ENCODE measurements around the gene OR52N1.

Gene OR52N1

GRCh38 chr11:5791165-5791564 lies at the start of gene OR52N1:
TSS of gene OR52N1 (minus strand) at chr11:5791265. CDS start at chr11:5788816, 2,449 bp downstream.
- DNase-seq = no peak

- no peak for DNase-seq
Measured at GRCh38 chr11:5837695-5838094, 46.6 kb upstream of the OR52N1 start.

GRCh38 chr11:5833446-5833845 lies 42.4 kb upstream of the OR52N1 start:
- DNase-seq = no peak

- DNase-seq = no peak
Measured at GRCh38 chr11:5831196-5831829, 40.2 kb upstream of the OR52N1 start.

GRCh38 chr11:5818245-5818886 lies 27.3 kb upstream of the OR52N1 start:
- DNase-seq = no peak

GRCh38 chr11:5815534-5815933 lies 24.5 kb upstream of the OR52N1 start:
- no peak for DNase-seq

GRCh38 chr11:5809905-5810795 lies 19.1 kb upstream of the OR52N1 start:
- no peak for DNase-seq

- no peak for DNase-seq
Measured at GRCh38 chr11:5809122-5809519, 18.1 kb upstream of the OR52N1 start.

- peak; percentile 65 for DNase-seq
Measured at GRCh38 chr11:5808500-5809121, 17.5 kb upstream of the OR52N1 start, which contains the start of gene OR52N2. TSS of gene OR52N2 (plus strand) at chr11:5808924. CDS start at chr11:5820336, 11,412 bp downstream.

- no peak for DNase-seq
Measured at GRCh38 chr11:5807580-5807979, 16.5 kb upstream of the OR52N1 start.

- DNase-seq = no peak
Measured at GRCh38 chr11:5803982-5804381, 12.9 kb upstream of the OR52N1 start.

GRCh38 chr11:5796541-5796940 lies 5.5 kb upstream of the OR52N1 start:
- no peak for DNase-seq

- no peak for DNase-seq
Measured at GRCh38 chr11:5783255-5783654, 7.8 kb downstream of the OR52N1 start, which contains the start of gene OR52N5. TSS of gene OR52N5 (minus strand) at chr11:5783355. CDS start at chr11:5778634, 4,721 bp downstream.

- DNase-seq = no peak
Measured at GRCh38 chr11:5767056-5767455, 24.0 kb downstream of the OR52N1 start.

GRCh38 chr11:5753943-5754342 lies 37.1 kb downstream of the OR52N1 start, which contains the start of gene OR52N4:
TSS of gene OR52N4 (plus strand) at chr11:5754243. CDS start at chr11:5754741, 498 bp downstream.
- DNase-seq = no peak

GRCh38 chr11:5749836-5750235 lies 41.2 kb downstream of the OR52N1 start:
- no peak for DNase-seq

- DNase-seq = no peak
Measured at GRCh38 chr11:5746614-5747013, 44.5 kb downstream of the OR52N1 start.

- DNase-seq = no peak
Measured at GRCh38 chr11:5738431-5738830, 52.6 kb downstream of the OR52N1 start.

- DNase-seq = no peak
Measured at GRCh38 chr11:5737670-5738392, 53.2 kb downstream of the OR52N1 start.

- no peak for DNase-seq
Measured at GRCh38 chr11:5737091-5737490, 54.0 kb downstream of the OR52N1 start.

Data from activated CD4-positive, CD25-positive, alpha-beta regulatory T cell treated with anti-CD3 and anti-CD28 coated beads, Interleukin-2, amount 50 U/mL, for 72 hours (primary cell).